Pancreas (tissue), 10 donors: ENCODE measurements around the gene BCAN. TPM values are rescaled to one million over a fixed set of nuclear protein-coding genes. Genes with fewer than 3 reads are reported as not detected.
A peak's percentile ranks its signal among the peaks of the same experiment; 100 is the strongest.

Experiments
- ATAC-seq, 4 donors: fragments of 200-7000 bp; cut with Tn5 transposase; one replicate each; pipeline versions ENCODE4 v1.8.0 to v1.9.1; 2020; ENCODE audit warnings: mild to moderate bottlenecking in 4 of 4, moderate library complexity in 4 of 4
- DNase-seq, 6 donors: peaks; one replicate each; pipeline ENCODE4 v3.0.0-alpha.2; 2020
- FAIRE-seq: peaks from 2 replicates; lab custom pipeline; 2012; peaks lifted over from hg19 to GRCh38; lab: Jason Lieb, UNC
- H3K27ac ChIP-seq, 4 donors: fragments of 200-600 bp; sonication (generic); 1 replicate in 3 of 4; 2 replicates in 1 of 4; pipeline versions ENCODE4 v1.5.0 to v1.8.0; 2020
- H3K27me3 ChIP-seq, 4 donors: fragments of 200-600 bp; one replicate each; pipeline ENCODE4 v1.8.0; 2021
- H3K36me3 ChIP-seq, 3 donors: fragments of 200-600 bp; sonication (generic) in 1 of 3; one replicate each; pipeline versions ENCODE4 v1.5.0 to v1.8.0; 2020 to 2021
- H3K4me1 ChIP-seq, 3 donors: fragments of 200-600 bp; one replicate each; pipeline ENCODE4 v1.8.0; 2021
- H3K4me3 ChIP-seq, 4 donors: fragments of 200-600 bp; sonication (generic) in 2 of 4; one replicate each; pipeline versions ENCODE4 v1.5.0 to v1.8.0; 2020 to 2021
- H3K9me3 ChIP-seq, 4 donors: fragments of 200-600 bp; one replicate each; pipeline ENCODE4 v1.8.0; 2021
- CTCF ChIP-seq, 4 donors: fragments of 200-600 bp; sonication (generic) in 3 of 4; IDR thresholded peaks; one replicate each; pipeline versions ENCODE4 v1.5.0 to v1.8.0; 2021; ENCODE audit warnings: antibody characterized with exemption in 4 of 4
- WGBS, 2 donors: extraction: QIAGEN DNeasy Blood & Tissue Kit; methylation state at CpG; one replicate each; pipeline ENCODE4 v1.1.7; 2013; 5-methylcytosine and 5-hydroxymethylcytosine counted together
- intact Hi-C, 3 donors: fragments of 100-400 bp; cut with DNase I; formaldehyde crosslinking; loops; one replicate each; pipeline versions ENCODE4 v1.11.1 to v1.14.2; 2022
- polyA plus RNA-seq, 2 donors: library from polyadenylated mRNA; stranded (reverse); fragments of 200-250 nt; gene quantifications; one replicate each; pipeline ENCODE4 v1.2.3, GENCODE V29; 2013
- total RNA-seq, 6 donors: library from RNA; stranded (reverse); fragmentation: NEBNext Ultra II Directional in 4 of 6; extraction: Animal tissue kit (Norgen Biotek cat#: 25700) in 4 of 6; gene quantifications; one replicate each; pipeline versions ENCODE4 v1.2.1 to v1.2.4, GENCODE V29; 2021 to 2023
- donor health status: healthy with polysubstance abuse.
- donor health status: DM: no; HTN: no; CAD: no; lungs with moderate emphysema.
- donor health status: DM: no; HTN: no; CAD: no.
- donor health status: control.
- donor health status: control.
- donor health status: Bipolar disorder and iron deficiency.
- donor health status: DM: yes; HTN: yes; CAD: no.
- donor health status: DM: no; HTN: no; CAD: no.
- donor health status: DM: no; HTN: no; CAD: no.
- donor health status: DM: yes; HTN: yes; CAD: no.

The BCAN gene
- total and polyA plus RNA-seq, 8 donors = 0.12 TPM; not detected in 7

DNA sequence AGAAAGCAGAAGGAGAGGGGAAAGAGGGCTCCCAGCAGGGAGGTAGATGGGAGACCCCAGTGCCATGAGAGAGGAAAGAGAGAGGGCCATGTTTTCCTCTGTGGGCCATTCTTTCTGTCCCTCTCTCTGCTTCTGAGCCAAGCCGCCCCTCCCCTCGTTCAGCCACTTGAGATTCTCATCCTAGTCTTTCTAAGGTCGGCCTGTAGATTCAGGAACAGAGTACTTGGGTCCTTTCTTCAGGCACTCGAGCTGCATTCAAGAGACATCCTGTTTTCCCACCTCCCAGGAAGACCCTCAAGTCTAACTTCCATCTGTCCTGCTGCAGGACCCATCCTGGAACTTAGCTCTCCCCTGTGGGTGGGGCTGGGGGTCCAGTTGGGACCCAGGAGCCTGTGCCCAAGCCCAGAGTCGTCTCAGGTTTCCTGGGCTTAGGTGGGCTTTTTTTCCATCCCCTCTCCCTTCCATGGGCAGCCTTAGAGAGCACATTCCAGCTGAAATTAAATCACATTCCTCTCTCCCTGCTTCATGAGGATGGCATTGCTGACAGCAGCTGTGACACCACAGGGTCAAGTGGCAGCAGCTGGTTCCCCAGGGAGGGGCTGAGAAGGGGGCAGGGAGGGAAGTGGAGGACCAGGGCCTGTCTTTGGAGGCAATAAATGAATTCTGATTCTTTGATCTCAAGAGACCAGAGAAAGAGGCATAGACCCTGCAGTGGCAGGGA lies 22.3 kb downstream of the BCAN start:
- FAIRE-seq (no peak), ATAC-seq (no peak), DNase-seq (no peak)
- intact Hi-C loops = no loop called here
- Histone ChIP-seq H3K4me1 (peaks cover 5 to 16% (median 6%) of the 10 kb centered on the region in 3 donors), H3K27ac (no peak overlapping the region), H3K4me3 (no peak overlapping the region), H3K36me3 (no peaks in the 10 kb centered on the region), H3K27me3 (no peaks in the 10 kb centered on the region), H3K9me3 (no peaks in the 10 kb centered on the region)
- no peak for TF ChIP-seq CTCF (IDR thresholded peaks at IDR 0.05)
- WGBS, 2 donors = 44 to 61% methylated on average over 5 of the region's 5 CpGs

- H3K4me3 ChIP-seq = no peak overlapping the region
- ATAC-seq (no peak), FAIRE-seq (no peak), DNase-seq (peak in 1 of 6 donors; percentile 9)
- WGBS, 2 donors = 37 to 41% methylated on average over 16 of the region's 16 CpGs
- H3K27me3 ChIP-seq = no peaks in the 10 kb centered on the region
- no peak overlapping the region for H3K27ac ChIP-seq
- H3K36me3 ChIP-seq = no peaks in the 10 kb centered on the region
- H3K9me3 ChIP-seq = no peaks in the 10 kb centered on the region
- TF ChIP-seq CTCF (IDR thresholded peaks at IDR 0.05) = no peak
- intact Hi-C loops = no loop called here
- peaks cover 0 to 11% (median under 1%) of the 10 kb centered on the region in 3 donors for H3K4me1 ChIP-seq
Measured at GRCh38 chr1:156664767-156665411, 23.0 kb downstream of the BCAN start.

DNA sequence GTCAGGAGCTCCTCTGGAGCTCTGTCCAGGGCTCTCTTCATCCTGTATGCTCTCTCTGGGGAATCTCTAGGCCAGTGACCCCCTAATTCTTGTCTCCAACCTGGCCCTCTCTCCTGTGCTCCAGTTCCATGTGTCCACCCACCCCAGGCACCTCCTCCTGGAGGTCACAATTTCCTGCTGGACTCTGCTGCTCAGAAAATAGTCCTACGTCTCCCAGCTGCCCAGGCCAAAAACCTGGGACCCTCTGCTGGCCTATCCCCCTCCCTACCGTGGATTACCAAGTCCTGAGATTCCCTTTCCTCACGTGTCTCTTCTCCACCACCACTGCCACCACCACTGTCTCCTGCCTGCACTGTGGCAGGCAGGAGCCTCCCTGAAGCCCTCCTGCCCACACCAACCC lies 23.6 kb downstream of the BCAN start:
- Histone ChIP-seq H3K4me1 (peaks cover 0 to 9% (median 0%) of the 10 kb centered on the region in 3 donors), H3K27ac (no peak overlapping the region), H3K9me3 (no peaks in the 10 kb centered on the region), H3K27me3 (no peaks in the 10 kb centered on the region), H3K36me3 (no peaks in the 10 kb centered on the region), H3K4me3 (no peak overlapping the region)
- no peak for TF ChIP-seq CTCF (IDR thresholded peaks at IDR 0.05)
- 49 to 50% methylated on average over 3 of the region's 3 CpGs for WGBS, 2 donors
- DNase-seq = peak in 1 of 6 donors; percentile 17
- no peak for FAIRE-seq
- no peak for ATAC-seq
- intact Hi-C loops = no loop called here

DNA sequence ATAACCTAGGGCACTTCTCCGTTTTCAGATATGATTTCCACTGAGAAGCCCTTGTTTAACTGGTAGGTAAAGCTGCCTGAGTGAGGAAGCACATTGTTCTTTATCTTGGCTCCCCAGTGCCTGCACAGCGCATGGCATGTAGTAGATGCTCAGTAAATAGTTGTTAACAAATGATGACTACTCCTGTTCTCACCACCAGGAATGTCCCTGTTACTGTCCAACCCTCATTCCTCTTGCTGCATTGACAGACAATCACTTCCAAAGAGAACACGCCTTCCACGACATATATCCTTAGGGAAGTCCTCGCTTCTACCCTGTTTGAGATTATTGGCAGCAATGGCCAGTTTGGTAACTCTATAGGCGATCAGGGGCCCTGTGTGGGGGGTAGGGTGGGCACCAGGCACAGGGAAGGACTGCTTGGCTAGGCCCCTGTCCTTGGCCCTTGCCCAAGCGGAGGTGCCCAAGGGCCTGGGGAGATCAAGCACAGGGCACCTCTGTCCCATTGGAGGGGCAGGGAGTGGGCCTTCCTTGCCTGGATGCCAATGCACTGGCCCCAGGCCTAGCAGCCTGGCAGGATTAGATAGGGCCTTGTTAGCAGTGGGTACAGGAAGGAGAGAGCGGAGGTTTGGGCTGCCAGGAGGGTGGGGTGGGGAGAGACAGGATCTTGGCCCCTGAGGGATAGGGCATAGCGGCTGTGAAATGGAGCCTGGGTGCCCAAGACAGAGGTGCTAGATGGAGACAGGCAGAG lies 25.1 kb downstream of the BCAN start:
- Histone ChIP-seq H3K27ac (no peak overlapping the region), H3K27me3 (no peaks in the 10 kb centered on the region), H3K36me3 (no peaks in the 10 kb centered on the region), H3K4me3 (no peak overlapping the region), H3K9me3 (no peaks in the 10 kb centered on the region), H3K4me1 (no peaks in the 10 kb centered on the region)
- FAIRE-seq = no peak
- no peak for TF ChIP-seq CTCF (IDR thresholded peaks at IDR 0.05)
- intact Hi-C loops = no loop called here
- DNase-seq = peak in 1 of 6 donors; percentile 38
- no peak for ATAC-seq
- WGBS, 2 donors = 80 to 86% methylated on average over 9 of the region's 9 CpGs
